Stimulated activated CD8-positive, alpha-beta memory T cell treated with anti-CD3 and anti-CD28 coated beads, Interleukin-12 subunit alpha, Interleukin-12 subunit beta, amount 100 ng/mL, for 4 hours (primary cell): Measurements from ENCODE around the gene EXOC3L1.

Experiments used
- DNase-seq: peaks from one replicate; pipeline ENCODE4 v3.0.0-alpha.2; 2020; ENCODE audit warnings: low read depth

Gene EXOC3L1

DNA sequence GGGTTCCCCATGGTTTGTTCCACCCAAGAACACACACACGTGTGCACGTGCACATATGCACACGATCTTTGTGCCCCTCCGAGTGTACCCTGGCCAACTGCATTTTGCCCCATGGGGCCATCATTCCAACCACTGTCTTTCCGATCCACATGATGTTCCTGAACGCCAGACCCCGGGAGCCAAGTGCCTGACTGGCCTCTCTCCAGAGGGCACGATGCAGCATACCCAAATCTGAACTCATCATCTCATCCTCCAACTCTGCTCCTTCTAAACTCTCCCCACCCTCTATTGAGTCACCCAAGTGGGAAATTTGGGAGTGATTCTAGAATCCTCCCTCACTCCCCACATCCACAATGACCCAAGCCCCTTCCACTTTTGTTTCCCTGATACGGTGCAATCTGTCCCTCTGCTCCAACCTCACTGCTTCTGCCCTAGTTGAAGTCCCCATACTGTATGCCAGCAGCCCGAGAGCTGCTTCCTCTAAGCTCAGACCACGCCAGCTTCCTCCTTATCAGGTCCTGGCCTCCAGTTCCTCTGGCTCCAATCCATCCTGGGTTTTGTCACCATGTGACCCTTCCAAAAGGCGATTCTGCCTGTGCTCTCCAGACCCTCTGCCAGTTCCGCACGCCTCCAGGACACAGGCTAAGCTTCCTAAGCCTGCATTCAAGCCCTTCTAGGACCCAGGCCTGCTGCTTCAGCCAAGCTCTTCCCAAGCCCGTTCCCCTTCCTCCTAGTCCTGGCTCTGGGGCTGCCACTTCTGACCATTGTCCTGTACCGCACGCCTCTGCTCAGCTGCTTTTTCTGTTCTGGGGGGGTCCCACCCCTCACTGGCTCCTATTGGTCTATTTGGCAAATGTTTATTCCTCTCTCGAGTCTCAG is 26.9 kb upstream of the EXOC3L1 start:
- no peak for DNase-seq

DNA sequence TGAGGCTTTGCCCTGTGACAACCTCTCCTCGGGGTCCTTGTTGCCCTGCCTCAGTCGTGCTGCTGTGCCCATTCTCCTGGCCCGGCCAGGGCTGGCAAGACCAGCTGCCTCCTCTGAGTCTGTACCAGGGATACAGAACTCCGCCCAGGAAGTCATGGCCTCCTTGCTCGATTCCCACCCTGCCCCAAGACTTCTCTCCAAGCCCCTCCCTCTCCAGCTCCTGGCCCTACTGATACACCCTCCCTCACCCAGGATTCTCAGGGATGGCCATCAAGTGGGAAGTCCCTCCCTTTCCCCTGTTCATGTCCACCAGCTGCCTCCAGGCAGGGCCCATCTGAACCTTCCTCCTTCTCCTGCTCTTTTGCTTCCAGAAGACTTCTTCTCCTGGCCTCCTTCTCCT is 25.8 kb upstream of the EXOC3L1 start:
- no peak for DNase-seq

DNA sequence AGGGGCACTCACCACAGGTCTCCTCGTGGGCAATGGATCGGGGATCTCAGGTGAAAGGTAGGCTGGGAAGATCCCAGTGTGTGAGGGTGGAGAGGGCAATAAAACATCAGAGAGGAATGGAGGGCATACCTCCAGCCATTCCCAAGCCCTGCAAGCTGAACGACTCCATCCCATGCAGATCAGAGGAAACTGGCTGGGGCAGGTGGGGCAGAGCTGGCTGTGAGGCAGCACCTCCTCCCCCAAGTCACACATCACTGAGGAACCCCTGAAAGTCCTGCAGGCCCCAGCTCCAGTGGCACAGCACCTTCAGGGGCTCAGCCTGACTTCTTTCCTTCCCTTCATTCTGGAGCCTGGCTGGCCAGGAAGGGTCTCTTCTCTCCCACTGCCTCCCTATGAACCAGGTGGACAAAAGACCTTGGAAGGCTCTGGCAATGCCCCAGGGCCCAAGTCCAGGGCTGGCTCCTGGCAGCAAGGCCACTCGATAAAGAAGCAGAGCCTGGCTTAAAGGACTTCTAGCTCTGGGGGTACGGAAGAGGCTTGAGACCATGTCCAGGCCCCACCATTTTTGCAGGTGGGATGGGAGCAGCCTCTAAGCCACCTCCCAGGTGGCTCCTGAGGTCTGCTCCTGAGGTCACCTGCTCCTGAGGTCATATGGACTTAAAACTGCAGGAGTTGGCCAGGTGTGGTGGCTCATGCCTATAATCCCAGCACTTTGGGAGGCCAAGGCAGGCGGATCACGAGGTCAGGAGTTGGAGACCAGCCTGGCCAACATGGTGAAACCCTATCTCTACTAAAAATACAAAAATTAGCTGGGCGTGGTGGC is 23.5 kb upstream of the EXOC3L1 start:
- no peak for DNase-seq

DNA sequence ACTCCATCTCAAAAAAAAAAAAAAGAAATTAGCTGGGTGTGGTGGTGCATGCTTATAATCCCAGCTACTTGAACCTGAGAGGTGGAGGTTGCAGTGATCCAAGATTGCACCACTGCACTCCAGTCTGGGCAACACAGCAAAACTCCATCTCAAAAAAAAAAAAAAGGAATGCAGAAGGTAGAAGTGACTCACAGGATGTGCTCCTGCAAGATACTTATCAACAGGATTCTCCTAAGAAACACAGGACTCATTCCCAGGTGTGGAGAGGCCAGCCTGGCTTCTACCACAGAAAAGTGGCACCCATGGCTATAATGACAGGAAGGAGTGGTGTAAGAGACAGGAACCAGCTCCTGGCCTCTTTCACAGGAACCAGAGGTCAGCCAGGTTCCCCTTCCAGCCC is 22.8 kb upstream of the EXOC3L1 start:
- no peak for DNase-seq

DNA sequence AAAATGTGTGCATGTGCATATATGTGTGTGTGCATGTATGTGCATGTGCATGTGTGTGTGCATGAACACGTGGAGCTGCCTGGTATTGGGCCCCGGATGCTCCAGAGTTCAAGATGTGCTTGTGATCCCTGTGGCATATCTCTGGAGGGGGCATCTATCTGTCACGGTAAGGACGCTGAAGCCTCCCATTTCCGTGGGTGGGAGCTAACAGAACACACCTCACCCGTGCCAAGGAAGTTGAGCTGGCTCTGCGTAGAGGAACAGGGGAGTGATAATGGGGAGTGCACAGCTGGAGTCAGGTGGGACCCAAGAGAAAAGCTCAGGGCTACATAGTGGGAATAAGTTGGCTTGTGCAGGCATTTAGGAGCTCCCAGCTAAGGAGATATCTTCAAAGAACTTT is 21.7 kb upstream of the EXOC3L1 start:
- DNase-seq, result no peak

DNA sequence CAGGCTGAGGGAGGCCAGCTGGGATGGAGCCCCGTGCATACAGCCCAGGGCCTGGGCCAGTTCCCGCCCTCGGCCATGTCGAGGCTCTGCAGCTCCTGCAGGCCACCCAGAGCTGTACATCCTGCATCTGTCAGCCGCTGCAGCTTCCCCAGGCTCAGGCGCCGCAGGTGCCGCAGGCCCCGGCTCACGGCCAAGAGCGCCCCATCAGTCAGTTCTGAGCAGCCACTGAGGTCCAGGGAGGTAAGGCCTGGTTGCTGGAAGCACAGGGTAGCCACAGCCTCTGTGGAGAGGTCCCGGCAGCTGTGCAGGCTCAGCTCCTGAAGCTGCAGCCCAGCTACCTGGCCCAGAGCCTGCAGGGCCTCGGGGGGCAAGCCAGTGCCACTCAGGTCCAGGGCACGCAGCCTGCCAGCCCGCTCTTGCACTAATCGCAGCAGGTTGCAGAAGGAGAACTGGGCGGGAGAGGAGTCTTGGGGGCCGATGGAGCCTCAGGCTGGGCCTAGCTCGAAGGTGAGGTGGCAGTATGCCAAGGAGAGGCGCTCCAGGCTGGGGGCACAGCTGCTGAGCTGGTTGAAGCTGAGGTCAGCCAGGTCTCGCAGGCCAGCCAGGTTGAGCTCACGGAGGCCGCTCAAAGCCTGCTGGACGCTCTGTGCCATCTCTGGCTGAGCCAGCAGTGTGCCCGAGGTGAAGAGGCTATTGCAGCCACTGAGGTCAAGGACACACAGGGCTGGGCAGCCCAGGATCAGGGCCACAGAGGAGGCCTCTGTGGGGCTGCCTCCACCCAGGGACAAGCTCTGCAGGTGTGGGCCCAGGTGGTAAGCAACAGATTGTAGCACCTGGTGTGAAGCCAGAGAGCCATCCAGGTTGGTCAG is 20.4 kb upstream of the EXOC3L1 start:
- DNase-seq, result no peak

DNA sequence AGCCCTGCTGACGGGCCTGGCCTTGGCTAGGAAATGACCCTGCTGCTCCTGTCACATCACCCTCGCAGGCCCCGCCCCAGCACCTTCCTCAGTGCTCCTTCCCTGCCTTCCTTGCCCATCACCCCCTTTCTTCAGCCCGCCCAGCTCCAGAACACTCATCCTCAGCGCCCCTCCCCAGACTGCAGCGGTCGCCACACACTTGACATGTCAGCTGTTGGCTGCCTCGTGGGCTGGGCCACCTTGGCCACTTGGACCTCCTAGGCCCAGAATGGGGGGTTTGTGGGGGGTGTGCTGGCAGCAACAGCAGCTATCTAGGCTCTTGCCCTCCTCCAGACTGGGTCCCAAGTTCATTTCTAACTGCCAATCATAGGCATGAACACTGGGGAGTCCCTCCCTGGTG is 19.6 kb upstream of the EXOC3L1 start:
- no peak for DNase-seq

DNA sequence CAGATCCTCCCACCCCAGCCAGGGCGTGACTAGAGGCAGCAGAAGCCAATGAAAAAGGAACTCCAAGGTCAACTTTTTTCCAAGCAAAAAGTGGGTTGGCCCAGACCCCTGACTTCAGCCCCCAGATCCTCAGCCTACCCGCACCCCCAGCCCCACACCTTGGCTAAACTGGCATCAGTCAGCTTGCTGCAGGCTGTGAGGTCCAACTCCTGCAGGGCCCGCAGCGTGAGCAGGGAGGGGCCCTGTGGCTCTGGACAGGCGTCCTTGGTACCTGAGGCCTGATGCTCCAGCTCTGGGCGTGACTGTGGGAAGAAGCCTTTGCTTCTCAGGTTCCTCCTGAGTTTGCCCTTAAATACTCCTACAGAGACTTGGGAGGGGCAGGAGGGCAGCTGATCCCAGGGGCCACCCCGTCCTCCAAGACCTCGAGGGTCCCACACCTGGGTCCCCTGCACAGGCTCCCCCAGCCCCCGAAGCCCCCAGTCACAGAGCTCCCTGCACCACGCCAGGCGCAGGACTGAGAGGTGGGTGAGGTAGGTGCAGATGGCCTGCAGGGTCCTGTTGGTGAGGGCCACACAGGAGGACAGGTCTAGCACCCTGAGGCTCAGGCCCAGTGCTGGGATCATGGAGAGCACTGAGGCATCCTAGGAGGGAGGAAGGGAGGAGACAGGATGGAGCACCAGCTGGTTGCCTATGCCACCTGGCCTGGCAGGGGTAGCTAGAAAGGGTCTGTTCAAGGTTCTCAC is 18.4 kb upstream of the EXOC3L1 start:
- DNase-seq, result no peak

DNA sequence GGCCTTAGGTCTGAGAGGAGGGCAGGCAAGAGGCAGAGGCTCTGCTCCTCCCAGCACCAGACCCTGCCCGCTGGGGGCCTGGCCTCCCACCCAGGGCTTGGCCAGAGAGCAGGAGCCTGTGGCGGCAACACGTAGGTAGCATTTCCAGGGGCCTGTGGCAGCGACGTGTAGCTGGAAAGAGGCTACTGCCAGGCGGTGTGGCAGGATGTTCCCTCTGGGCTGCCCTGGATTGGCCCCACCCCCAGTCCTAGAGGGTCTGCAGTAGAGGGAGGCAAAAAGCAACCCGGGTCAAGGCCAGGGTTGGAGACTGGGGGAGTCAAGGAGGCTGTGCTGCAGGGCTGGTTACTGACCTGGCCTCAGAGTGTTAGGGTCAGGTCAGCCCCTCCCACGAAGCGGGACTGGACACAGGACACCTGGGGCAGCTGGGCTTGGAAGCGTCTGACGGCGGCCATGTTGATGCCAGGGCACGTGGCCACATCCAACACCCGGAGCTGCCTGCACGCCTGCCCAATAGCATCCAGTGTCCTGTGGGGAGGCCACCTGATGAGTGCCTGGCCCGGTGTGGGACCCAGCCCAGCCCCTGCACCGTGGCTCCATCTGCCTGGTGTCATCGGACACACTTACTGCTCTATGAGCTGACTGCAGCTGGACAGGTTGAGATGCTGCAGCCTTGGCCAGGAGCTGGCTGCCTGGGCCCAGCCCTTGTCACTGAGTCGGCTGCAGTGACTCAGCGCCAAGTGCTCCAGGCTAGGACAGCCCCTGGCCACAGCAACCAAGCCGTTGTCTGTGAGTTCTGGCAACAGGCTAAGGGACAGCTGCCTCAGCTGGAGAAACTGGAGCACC is 17.5 kb upstream of the EXOC3L1 start:
- no peak for DNase-seq

DNA sequence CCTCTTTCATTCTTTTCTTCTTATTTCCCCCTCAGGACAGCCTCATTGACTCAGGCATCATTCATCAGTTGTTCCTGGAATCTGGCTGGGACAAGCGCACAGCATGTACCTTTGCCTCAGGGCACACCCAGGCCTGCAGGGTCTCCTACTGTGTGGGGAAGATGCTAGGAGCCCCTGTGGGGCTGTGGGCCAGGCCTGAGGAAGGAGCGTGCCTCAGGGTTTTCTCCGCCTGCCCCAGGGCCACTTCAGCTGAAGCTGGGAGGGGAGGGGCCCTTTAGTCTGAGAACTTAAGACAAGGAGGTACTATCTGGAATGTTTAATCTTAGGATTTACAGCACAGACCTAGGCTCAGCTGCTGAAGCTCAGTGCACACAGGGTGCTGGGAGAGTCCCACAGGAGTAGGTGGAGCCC is 16.9 kb upstream of the EXOC3L1 start:
- DNase-seq, result no peak

DNA sequence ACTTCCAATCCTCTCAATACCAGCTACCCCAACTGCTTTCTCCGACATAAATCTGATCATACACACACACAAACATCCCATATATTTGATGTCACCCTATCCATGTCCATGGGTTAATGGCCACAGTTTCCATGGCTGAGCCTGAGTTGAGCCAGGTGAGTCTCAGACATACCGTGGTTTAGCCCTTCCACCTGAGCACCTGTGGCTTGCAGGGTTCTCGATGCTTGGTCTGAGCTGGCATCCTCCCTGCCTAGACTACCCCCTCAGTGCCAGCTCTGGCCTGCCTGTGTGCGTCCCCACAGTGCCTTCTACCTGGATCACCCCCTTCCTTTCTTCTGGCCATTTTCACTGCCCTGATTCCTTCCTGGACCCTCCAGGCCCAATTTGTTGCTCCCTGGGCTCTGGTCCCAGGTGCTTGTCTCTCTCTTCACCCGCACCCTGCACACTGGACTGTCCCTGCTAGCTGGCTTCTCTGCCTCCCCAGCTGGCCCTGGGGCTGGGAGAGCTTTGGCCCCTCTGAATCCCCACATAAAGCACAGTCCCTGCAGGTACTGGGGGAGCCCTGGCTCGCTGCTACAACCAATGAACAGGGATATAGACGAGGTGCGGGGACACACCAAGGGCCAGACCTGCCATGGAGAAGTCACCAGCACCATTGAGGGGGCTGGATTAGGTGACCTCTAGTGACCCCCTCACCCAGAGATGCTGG is 16.3 kb upstream of the EXOC3L1 start:
- no peak for DNase-seq

DNA sequence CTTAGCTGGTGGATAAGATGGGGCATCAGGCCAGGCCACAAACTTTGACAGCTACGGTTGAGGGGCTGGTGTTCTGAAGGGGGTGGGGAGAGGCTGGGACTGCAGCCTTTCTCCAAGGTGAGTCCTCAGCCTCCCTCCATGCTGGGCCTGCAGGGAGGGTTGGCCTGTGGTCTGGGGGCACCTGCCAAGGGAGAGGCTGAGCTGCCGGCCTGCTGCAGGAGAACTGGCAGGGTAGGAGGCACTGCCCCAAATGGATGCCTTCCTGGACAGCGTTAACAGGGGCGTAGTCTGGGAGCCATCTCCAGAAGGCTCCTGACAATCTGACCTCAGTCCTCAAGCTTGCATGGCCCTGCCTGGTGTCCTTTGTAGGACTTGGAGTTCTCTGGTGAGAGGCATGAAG is 14.1 kb upstream of the EXOC3L1 start:
- DNase-seq, result no peak

DNA sequence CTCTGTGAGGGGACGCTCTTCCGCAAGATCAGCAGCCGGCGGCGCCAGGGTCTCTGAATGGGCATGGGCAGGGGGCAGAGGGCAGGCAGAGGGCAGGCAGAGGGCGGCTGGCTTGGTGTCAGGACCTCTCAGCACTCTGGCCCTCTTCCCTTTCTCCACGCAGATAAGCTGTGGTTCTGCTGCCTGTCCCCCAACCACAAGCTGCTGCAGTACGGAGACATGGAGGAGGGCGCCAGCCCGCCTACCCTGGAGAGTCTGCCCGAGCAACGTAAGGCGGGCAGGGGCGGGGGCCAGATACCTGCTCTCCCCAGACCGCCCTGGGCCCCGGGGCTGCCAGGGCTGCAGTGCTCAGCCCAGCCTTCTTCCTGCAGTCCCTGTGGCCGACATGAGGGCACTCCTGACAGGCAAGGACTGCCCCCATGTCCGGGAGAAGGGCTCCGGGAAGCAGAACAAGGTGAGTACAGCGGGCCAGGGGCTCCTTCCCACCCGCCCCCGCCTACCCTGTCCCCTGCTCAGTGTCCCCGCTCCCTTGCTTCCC is 13.1 kb upstream of the EXOC3L1 start:
- DNase-seq, result no peak

DNA sequence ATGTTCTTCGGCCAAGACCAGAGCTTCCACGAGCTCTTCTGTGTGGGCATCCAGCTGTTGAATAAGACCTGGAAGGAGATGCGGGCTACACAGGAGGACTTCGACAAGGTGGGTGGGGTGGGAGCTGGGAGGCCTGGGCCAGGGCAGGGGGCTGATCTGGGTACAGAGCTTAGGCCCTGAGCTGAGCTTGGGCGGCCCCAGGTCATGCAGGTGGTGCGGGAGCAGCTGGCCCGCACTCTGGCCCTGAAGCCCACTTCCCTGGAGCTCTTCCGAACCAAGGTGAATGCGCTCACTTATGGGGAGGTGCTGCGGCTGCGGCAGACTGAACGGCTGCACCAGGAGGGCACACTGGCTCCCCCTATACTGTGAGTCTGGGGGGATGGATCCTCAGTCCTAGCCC is 12.5 kb upstream of the EXOC3L1 start:
- no peak for DNase-seq

DNA sequence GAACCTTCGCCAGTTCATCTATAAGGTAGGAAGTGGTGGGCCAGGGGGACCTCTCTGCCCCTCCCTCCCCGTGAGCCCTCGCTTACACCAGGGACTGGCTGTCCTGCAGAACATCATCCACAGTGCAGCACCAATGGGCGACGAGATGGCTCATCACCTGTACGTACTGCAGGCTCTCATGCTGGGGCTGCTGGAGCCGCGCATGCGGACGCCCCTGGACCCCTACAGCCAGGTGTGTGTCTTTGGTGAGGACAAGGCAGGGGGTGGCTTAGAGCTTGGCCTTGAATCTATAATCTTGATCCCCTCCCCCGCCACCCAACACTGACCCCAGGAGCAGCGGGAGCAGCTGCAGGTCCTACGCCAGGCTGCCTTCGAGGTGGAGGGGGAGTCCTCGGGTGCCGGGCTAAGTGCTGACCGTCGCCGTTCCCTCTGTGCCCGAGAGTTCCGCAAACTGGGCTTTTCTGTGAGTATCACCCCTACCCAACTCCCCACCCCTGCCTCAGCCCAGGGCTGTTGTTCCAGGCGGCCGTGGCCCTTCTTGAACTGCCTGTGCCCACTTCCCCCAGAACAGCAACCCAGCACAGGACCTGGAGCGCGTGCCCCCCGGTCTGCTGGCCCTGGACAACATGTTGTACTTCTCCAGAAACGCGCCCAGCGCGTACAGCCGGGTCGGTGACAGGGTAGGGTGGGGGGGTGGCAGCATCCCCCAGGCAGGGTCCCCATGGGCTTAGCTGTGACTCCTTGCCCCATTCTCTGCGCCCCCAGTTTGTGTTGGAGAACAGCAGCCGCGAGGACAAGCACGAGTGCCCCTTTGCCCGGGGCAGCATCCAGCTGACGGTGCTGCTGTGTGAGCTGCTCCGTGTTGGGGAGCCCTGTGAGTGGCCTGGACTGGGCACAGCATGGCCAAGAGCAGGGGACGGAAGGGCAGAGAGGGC is 11.7 kb upstream of the EXOC3L1 start:
- no peak for DNase-seq

DNA sequence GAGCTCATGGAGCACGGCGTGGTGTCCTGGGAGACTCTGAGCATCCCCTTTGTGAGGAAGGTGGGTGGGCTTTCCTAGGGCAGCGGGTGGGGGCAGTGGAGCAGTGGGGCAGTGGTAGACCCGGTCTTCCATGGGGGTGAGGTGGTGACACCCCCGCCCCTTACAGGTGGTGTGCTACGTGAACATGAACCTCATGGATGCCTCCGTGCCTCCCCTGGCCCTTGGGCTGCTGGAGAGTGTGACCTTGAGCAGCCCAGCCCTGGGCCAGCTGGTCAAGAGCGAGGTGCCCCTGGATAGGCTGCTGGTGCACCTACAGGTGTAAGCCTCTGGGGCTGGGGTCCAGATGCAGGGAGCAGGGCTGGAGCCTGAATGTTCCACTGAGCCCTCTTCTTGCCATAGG is 10.6 kb upstream of the EXOC3L1 start:
- no peak for DNase-seq

DNA sequence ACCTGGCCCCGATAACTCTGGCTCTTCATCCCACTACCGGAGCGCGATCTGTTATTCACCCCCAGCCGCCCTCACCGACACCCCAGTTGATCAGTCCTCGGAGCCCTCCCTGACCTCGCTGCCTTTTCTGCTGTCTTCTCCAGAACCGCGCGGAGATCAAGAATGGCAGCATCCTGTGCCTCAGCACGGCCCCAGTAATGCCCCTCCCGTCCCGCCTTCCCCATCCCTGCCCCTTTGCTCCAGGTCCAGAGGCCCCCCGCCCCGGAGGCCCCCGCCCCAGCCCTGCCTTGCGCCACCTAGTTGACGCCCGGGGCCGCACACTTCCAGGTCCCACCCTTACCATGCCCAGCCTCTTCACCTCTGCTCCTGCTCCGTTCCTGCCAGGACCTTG is 9.9 kb upstream of the EXOC3L1 start:
- DNase-seq, result no peak

DNA sequence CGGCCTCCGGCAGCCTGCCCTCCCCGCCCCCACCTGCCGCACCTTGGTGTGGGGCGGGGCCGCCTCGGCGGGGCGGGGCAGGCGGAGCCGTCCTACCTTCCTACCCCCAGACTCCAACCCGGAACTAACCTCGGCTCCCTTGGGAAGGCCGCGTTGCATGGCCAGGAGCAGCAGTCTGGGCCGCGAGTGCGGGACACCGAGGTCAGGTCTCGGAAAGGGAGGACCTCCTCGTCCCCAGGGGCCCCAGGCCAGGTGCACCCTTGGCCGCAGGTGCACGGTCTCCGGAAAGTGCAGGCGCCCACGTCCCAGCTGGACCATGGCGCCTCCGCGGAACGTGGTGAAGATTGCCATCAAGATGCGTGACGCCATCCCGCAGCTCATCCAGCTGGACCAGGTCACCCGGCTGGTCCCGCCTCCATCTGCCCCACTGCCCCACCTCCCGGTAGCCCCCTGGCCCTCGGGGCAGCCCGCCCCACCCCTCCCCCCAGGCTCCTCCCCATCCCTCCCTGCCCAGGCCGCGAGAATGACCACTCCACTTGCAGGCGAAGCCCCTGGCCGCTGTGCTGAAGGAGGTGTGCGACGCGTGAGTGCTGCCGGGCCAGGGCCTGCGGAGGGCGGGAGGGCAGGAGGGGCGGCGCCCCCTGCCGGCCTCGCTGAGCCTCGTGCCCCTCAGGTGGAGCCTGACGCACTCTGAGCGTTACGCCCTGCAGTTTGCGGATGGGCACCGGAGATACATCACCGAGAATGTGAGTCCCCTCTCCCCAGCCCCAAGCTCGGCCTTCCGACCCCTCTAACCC is 9.3 kb upstream of the EXOC3L1 start, which contains the start of gene ELMO3:
TSS of gene ELMO3 (plus strand) at position 121 of the 797 bp plus-strand sequence. CDS start at position 317, 196 bp downstream.
- no peak for DNase-seq
